Immature natural killer cell (primary cell): ENCODE results near the gene GPC3. TPM values are rescaled to one million over a fixed set of nuclear protein-coding genes. Genes with fewer than 3 reads are reported as not detected.
"Not testable (repeated sequence)": the region's sequence is repeated elsewhere in the genome, so short reads cannot be mapped to it uniquely, and the experiment has no call there.

Experiments used
- DNase-seq, 3 donors: peaks; one replicate each; pipeline ENCODE4 v3.0.0; 2022; ENCODE audit warnings: mixed read lengths in 1 of 3
- H3K27ac Mint-ChIP-seq, 6 donors: one replicate each; pipeline ENCODE4 v1.8.0; 2020; ENCODE audit warnings: mixed read lengths in 6 of 6, mild to moderate bottlenecking in 5 of 6, inconsistent platforms in 4 of 6, moderate library complexity in 3 of 6
- H3K27me3 Mint-ChIP-seq, 3 donors: one replicate each; pipeline ENCODE4 v1.8.0; 2020 to 2021; ENCODE audit warnings: low read depth in 3 of 3, mild to moderate bottlenecking in 3 of 3, mixed read lengths in 3 of 3, moderate library complexity in 3 of 3, inconsistent platforms in 1 of 3
- H3K36me3 Mint-ChIP-seq, 3 donors: one replicate each; pipeline ENCODE4 v1.8.0; 2020; ENCODE audit warnings: mixed read lengths in 3 of 3, inconsistent platforms in 2 of 3, mild to moderate bottlenecking in 2 of 3
- H3K4me1 Mint-ChIP-seq, 2 donors: one replicate each; pipeline ENCODE4 v1.8.0; 2020; ENCODE audit warnings: inconsistent platforms in 2 of 2, mild to moderate bottlenecking in 2 of 2, mixed read lengths in 2 of 2, moderate library complexity in 1 of 2
- H3K4me3 Mint-ChIP-seq, 5 donors: one replicate each; pipeline ENCODE4 v1.8.0; 2020; ENCODE audit warnings: mild to moderate bottlenecking in 5 of 5, mixed read lengths in 5 of 5, inconsistent platforms in 3 of 5, moderate library complexity in 3 of 5
- H3K9me3 Mint-ChIP-seq, 6 donors: one replicate each; pipeline ENCODE4 v1.8.0; 2020; ENCODE audit warnings: mild to moderate bottlenecking in 6 of 6, mixed read lengths in 6 of 6, inconsistent platforms in 4 of 6, moderate library complexity in 3 of 6
- polyA plus RNA-seq, 3 donors: library from polyadenylated mRNA; unstranded; fragments of 300-500 nt; fragmentation: Illumina TruSeq; gene quantifications; one replicate each; pipeline ENCODE4 v1.2.3, GENCODE V29; 2021

Gene GPC3
- polyA plus RNA-seq, 3 donors from 2014 or later: not detected

DNA sequence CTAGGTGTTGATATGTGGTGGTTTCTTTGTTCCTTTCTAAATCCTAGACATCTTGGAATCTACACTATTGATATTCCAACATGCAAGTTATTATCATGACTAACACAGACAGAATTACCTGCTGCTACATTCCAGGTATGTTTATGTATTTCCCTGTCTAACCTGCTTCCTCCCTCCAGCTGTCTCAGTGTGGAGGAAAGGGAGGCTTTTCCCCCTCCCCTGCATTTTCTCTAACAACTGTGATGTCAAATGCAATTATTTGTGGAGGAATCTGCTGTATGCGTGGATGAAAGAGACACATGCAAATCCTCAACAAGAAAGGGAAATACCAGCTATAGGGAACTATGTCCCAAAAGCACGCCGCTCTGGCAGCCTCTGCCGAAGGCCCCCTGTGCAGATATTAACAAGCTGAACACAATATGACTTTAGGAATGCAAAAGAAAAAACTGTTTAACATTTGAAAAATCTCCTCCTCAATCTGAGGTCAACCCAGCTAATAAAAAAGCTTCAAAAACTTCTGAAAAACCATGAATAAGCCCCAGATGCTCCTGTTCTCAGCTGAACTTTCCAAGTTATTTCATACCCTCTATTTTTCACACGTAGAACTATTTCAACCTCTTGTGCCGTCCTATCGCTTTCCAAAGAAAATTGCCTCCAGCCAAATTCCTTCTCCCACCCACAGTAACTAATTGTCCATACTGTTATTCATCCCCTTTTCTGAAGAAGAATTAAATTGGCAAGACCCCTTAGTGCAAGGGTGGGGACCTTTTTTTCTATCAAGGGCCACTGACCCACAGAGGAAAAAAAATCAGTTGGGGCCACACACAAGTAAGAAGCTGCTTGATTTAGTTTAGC, 345.0 kb downstream of the GPC3 start:
- no peak for DNase-seq
- H3K27me3 Mint-ChIP-seq: peaks cover 0 to 2% (median 1%) of the 10 kb centered on the region in 3 donors
- H3K4me1 Mint-ChIP-seq: no peaks in the 10 kb centered on the region
- no peaks in the 10 kb centered on the region for H3K9me3 Mint-ChIP-seq
- H3K36me3 Mint-ChIP-seq: no peaks in the 10 kb centered on the region
- no peak overlapping the region for H3K27ac Mint-ChIP-seq
- H3K4me3 Mint-ChIP-seq: no peak overlapping the region

DNA sequence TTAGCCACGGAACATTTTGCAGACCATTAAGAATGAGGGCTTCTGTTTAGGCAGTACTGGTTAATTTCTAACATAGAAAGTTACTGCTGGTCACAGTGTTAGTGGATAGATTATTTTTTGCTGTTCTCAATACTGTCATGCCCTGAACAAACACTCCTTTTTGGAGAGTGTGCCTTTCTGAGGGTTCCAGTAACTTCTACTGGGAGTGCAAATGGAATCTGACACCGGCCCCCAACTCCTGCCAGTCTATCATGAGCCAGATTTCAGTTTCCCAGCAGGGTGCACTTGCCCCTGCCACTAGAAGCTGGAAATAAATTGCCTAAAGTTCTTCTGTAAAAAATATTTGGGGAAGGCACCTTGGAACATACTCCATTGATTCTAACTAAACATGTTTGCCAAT, 345.7 kb downstream of the GPC3 start:
- no peak overlapping the region for H3K27ac Mint-ChIP-seq
- no peaks in the 10 kb centered on the region for H3K36me3 Mint-ChIP-seq
- no peak overlapping the region for H3K4me3 Mint-ChIP-seq
- no peaks in the 10 kb centered on the region for H3K9me3 Mint-ChIP-seq
- no peaks in the 10 kb centered on the region for H3K4me1 Mint-ChIP-seq
- DNase-seq: no peak
- peaks cover 0 to 2% (median 1%) of the 10 kb centered on the region in 3 donors for H3K27me3 Mint-ChIP-seq

DNA sequence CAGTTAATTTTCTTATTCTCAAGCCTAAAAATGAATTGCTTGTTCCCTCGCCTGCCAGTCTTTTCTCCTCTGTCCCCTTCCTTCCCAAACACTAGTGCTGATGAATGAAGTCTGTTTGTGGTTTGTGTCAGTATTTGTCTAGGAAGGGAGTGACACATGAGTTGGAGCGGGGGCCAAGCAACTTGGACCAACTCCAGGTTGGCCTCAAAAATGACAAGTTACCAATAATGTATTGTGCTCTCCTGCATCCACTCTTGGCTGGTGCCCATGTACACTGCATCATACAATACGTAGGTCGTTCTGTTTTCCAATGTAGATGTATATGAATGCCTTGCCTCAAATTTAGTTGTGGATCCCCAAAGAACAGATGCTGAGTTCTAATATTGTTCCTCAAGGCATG, 347.1 kb downstream of the GPC3 start:
- Mint-ChIP-seq H3K4me1 (no peaks in the 10 kb centered on the region), H3K9me3 (no peaks in the 10 kb centered on the region), H3K27ac (no peak overlapping the region), H3K4me3 (no peak overlapping the region), H3K36me3 (no peaks in the 10 kb centered on the region), H3K27me3 (peaks cover 0 to 3% (median 2%) of the 10 kb centered on the region in 3 donors)
- no peak for DNase-seq

- no peak overlapping the region for H3K4me3 Mint-ChIP-seq
- H3K36me3 Mint-ChIP-seq: no peaks in the 10 kb centered on the region
- H3K4me1 Mint-ChIP-seq: no peaks in the 10 kb centered on the region
These were observed 347.6 kb downstream of the GPC3 start for GRCh38 chrX:133637765-133638164.

DNA sequence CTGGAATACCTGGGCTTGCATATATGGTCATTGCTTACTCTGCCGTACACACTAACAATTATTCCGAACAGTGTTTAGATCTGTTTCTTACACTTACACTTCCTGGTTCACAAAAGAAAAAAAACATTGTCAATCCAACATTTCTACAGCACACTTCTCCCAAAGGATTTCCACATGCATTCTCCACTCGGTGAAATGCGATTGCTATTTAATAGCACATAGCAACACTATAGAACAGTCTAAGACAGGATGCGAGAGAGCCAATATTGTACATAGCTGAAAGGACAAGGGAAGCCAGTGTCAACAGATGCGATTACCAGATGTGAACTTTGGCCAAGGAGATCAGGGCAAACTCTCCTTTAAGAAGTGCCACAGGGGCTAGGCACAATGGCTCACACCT, 349.4 kb downstream of the GPC3 start:
- Mint-ChIP-seq H3K4me3 (no peak overlapping the region), H3K9me3 (no peaks in the 10 kb centered on the region), H3K27me3 (peaks cover 0 to 6% (median 2%) of the 10 kb centered on the region in 3 donors)

More at GRCh38 chrX:133637765-133638164, 347.6 kb downstream of the GPC3 start:
- no peak overlapping the region for H3K27ac Mint-ChIP-seq
- peaks cover 0 to 3% (median 2%) of the 10 kb centered on the region in 3 donors for H3K27me3 Mint-ChIP-seq
- no peak for DNase-seq
- H3K9me3 Mint-ChIP-seq: no peaks in the 10 kb centered on the region

DNA sequence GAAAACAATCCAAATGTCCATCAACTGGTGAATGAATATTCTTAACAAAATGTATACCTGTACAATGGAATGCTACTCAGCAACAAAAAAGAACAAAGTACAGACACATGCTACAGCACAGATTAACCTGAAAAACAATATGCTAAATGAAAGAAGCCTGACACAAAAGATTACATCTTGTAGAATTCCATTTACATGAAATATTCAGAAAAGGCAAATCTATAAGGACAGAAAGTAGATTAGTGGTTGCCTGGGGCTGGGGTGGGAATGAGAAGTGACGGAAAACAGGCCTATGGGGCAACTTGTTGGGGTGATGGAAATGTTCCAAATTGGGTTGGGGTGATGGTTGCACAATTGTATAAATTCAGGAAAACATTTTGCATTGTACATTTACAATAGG, 351.0 kb downstream of the GPC3 start:
- Mint-ChIP-seq H3K27me3 (peaks cover 0 to 6% (median 2%) of the 10 kb centered on the region in 3 donors), H3K9me3 (no peaks in the 10 kb centered on the region), H3K27ac (no peak overlapping the region), H3K36me3 (no peaks in the 10 kb centered on the region), H3K4me1 (no peaks in the 10 kb centered on the region), H3K4me3 (no peak overlapping the region)
- no peak for DNase-seq

More for the DNA sequence above, 349.4 kb downstream of the GPC3 start:
- DNase-seq: no peak
- Mint-ChIP-seq H3K4me1 (no peaks in the 10 kb centered on the region), H3K36me3 (no peaks in the 10 kb centered on the region), H3K27ac (no peak overlapping the region)

- Mint-ChIP-seq H3K36me3 (no peaks in the 10 kb centered on the region), H3K4me1 (no peaks in the 10 kb centered on the region), H3K27me3 (peaks cover 0 to 6% (median 0%) of the 10 kb centered on the region in 3 donors), H3K27ac (no peak overlapping the region), H3K4me3 (no peak overlapping the region), H3K9me3 (no peaks in the 10 kb centered on the region)
- DNase-seq: no peak
These were observed 351.4 kb downstream of the GPC3 start for GRCh38 chrX:133633950-133634349.

GRCh38 chrX:133633162-133633561, 352.2 kb downstream of the GPC3 start:
- no peak overlapping the region for H3K27ac Mint-ChIP-seq
- H3K4me1 Mint-ChIP-seq: no peaks in the 10 kb centered on the region
- H3K9me3 Mint-ChIP-seq: no peaks in the 10 kb centered on the region
- no peak for DNase-seq
- H3K27me3 Mint-ChIP-seq: peaks cover 0 to 6% (median 0%) of the 10 kb centered on the region in 3 donors
- H3K4me3 Mint-ChIP-seq: no peak overlapping the region
- H3K36me3 Mint-ChIP-seq: no peaks in the 10 kb centered on the region

DNA sequence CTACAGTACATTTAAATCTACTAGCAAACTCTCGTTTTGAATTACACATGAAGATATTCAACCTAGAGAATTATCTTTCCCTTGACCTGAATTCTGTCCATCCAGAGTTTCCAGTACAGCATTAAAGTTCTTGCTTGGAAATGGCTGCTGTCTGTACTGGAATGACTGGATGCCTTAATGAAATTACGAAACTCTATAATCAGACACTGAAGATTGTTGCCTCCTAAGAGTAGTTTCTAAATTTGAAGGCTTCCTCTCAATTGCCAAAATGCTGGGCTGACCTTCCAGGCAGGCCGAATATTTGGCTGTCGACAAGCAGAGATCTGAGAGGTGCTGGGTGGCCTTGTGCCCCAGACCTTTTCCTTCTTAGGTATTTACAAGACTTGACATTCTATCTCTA, 355.0 kb downstream of the GPC3 start:
- no peak for DNase-seq
- Mint-ChIP-seq H3K27ac (no peak overlapping the region), H3K9me3 (no peaks in the 10 kb centered on the region), H3K4me3 (no peak overlapping the region), H3K27me3 (peaks cover 0 to 6% (median 2%) of the 10 kb centered on the region in 3 donors), H3K36me3 (no peaks in the 10 kb centered on the region), H3K4me1 (no peaks in the 10 kb centered on the region)

DNA sequence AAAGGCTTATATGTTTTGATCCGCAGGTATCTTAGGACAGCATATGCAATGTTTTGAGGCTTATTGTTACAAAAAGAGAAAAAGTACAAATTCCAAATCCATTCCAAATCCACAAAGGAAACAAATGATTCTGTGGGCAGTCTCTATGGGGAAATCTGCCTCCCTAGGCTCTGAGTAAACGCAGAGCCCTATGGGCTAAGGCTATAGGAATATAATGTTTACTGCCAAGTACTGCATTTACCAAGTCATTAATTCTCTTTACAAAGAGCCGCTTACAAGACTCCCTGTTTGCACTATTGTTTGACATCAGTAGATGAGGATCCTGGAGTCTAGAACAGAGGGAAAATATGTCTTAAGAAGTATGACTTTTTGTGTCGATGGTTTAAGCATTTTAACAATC, 357.7 kb downstream of the GPC3 start:
- Mint-ChIP-seq H3K36me3 (no peaks in the 10 kb centered on the region), H3K4me1 (no peaks in the 10 kb centered on the region), H3K4me3 (no peak overlapping the region), H3K9me3 (no peaks in the 10 kb centered on the region), H3K27me3 (peaks cover 3 to 8% (median 6%) of the 10 kb centered on the region in 3 donors), H3K27ac (no peak overlapping the region)
- no peak for DNase-seq

GRCh38 chrX:133621384-133621783, 364.0 kb downstream of the GPC3 start:
- H3K4me1 Mint-ChIP-seq: not testable (repeated sequence)

GRCh38 chrX:133611676-133612075, 373.7 kb downstream of the GPC3 start:
- no peak for DNase-seq
- Mint-ChIP-seq H3K4me3 (no peak overlapping the region), H3K36me3 (no peaks in the 10 kb centered on the region), H3K27ac (no peak overlapping the region), H3K27me3 (peaks cover 2 to 7% (median 2%) of the 10 kb centered on the region in 3 donors), H3K4me1 (no peaks in the 10 kb centered on the region), H3K9me3 (peaks cover 0 to 7% (median under 1%) of the 10 kb centered on the region in 6 donors)

More at GRCh38 chrX:133621384-133621783, 364.0 kb downstream of the GPC3 start:
- not testable (repeated sequence) for DNase-seq, H3K4me3 Mint-ChIP-seq, H3K9me3 Mint-ChIP-seq, H3K27ac Mint-ChIP-seq, H3K36me3 Mint-ChIP-seq
- H3K27me3 Mint-ChIP-seq: peaks cover 3 to 11% (median 10%) of the 10 kb centered on the region in 3 donors

DNA sequence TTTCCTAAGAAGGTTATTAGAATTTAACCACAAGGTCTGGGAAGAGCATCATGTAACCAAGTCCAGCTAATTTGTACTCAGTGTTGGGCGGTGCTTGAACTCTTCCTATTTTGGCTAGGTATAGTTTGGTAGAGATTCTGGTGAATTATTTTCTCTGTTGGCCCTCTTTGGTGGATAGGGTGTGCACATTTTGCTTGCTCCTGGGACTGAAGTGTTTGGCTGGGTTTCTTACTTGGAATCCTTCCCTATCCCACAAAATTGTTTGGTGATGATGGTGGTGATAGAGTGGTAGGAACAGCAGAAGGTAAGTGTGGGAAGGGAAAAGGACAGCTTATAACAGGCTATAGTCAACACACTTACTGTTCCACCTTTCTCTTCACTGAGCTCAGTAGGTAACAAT, 375.3 kb downstream of the GPC3 start:
- Mint-ChIP-seq H3K36me3 (no peaks in the 10 kb centered on the region), H3K4me3 (no peak overlapping the region), H3K27me3 (peaks cover 2 to 7% (median 4%) of the 10 kb centered on the region in 3 donors), H3K27ac (no peak overlapping the region), H3K4me1 (no peaks in the 10 kb centered on the region), H3K9me3 (peaks cover 0 to 7% (median 0%) of the 10 kb centered on the region in 6 donors)
- DNase-seq: no peak

DNA sequence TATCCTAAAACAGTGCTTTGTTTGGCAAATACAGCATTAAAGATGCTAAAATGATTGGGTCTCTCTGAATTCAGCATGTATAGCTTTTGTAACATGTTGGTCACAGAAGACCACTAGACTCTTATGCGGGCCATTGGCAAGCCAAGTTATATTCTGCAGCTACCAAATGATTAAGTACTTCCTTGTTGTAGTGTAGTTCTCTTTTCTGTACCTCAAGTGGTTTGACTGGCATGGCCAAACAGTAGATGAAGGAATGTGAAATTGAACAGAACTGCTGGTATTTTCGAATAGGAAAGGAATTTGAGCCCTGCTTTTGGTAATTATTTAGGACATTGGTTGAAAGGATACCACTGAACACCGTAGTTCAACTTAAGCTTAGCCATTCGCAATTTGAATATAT, 376.2 kb downstream of the GPC3 start:
- no peak overlapping the region for H3K4me3 Mint-ChIP-seq
- no peaks in the 10 kb centered on the region for H3K4me1 Mint-ChIP-seq
- DNase-seq: no peak
- H3K9me3 Mint-ChIP-seq: peaks cover 0 to 6% (median 0%) of the 10 kb centered on the region in 6 donors
- H3K27me3 Mint-ChIP-seq: peaks cover 2 to 5% (median 4%) of the 10 kb centered on the region in 3 donors
- no peak overlapping the region for H3K27ac Mint-ChIP-seq
- no peaks in the 10 kb centered on the region for H3K36me3 Mint-ChIP-seq
